MM.1S (cell line): ENCODE results near the gene LCE7A.

Source experiments
- CTCF ChIP-seq: fragments of 300-600 bp; sonication (generic); IDR thresholded peaks from 2 replicates; pipeline ENCODE4 v1.5.1; 2016; ENCODE audit warnings: antibody characterized with exemption, low read length, mixed read lengths
- EZH2 ChIP-seq: fragments of 300-600 bp; sonication (generic); optimal IDR thresholded peaks from 2 replicates; pipeline ENCODE3; 2017; ENCODE audit warnings: low read depth, mild to moderate bottlenecking, antibody characterized with exemption, low read length, mixed read lengths
- EZH2phosphoT487 ChIP-seq: fragments of 300-600 bp; sonication (generic); IDR thresholded peaks from 2 replicates; pipeline ENCODE4 v1.6.1; 2018; ENCODE audit warnings: antibody characterized with exemption, low read length

DNA sequence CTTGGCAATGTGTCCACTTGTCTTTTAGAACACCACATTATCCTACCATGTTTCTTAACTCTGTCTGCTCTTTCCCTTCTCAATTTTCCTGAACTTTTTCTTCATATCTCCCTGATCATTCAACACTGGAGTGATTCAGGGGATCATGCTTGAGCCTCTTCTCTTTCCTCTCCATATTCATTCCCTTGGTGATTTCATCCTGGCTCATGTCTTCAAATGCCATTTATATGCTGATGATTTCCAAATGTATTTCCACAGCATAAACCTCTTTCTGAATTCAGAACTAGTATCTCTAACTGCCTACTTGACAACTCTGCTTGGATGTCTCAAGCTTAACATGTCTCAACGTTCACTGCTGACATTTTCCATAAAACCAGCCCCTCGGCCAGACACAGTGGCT is 40.1 kb downstream of the LCE7A start:
- TF ChIP-seq CTCF (no peak), EZH2phosphoT487 (no peak), EZH2 (no peak)
